Skeletal muscle satellite cell (primary cell): ENCODE measurements around the gene CRYL1.
A peak's percentile ranks its signal among the peaks of the same experiment; 100 is the strongest.

Experiments used
- H3K27me3 ChIP-seq: 2 replicates; pipeline ENCODE4 v1.7.0; 2013; ENCODE audit warnings: low read length; ENCODE audit not compliant: control insufficient read depth, insufficient read depth
- H3K36me3 ChIP-seq: 2 replicates; pipeline ENCODE4 v1.7.0; 2013; ENCODE audit warnings: mild to moderate bottlenecking, control low read depth, low read length; ENCODE audit not compliant: insufficient read depth
- H3K4me1 ChIP-seq: 2 replicates; pipeline ENCODE4 v1.7.0; 2013; ENCODE audit warnings: low read length; ENCODE audit not compliant: control insufficient read depth, insufficient read depth
- H3K4me2 ChIP-seq: 2 replicates; pipeline ENCODE4 v1.7.0; 2013; ENCODE audit warnings: mild to moderate bottlenecking, low read length
- H3K4me3 ChIP-seq: 2 replicates; pipeline ENCODE4 v1.7.0; 2013; ENCODE audit warnings: low read length
- H3K9ac ChIP-seq: 2 replicates; pipeline ENCODE4 v1.7.0; 2013; ENCODE audit warnings: mild to moderate bottlenecking, low read depth, low read length, moderate library complexity
- H3K9me3 ChIP-seq: replicated peaks from 2 replicates; pipeline ENCODE4 v1.7.0; 2013; ENCODE audit warnings: mild to moderate bottlenecking, control low read depth, low read length

CRYL1 gene

GRCh38 chr13:20501592-20501991, 24.1 kb downstream of the CRYL1 start:
- H3K4me1 ChIP-seq: peaks cover 5% of the 10 kb centered on the region
- H3K36me3 ChIP-seq: peaks cover 6% of the 10 kb centered on the region
- H3K4me3 ChIP-seq: no peak overlapping the region
- H3K9me3 ChIP-seq: no peaks in the 10 kb centered on the region
- no peak overlapping the region for H3K9ac ChIP-seq
- H3K27me3 ChIP-seq: no peaks in the 10 kb centered on the region
- H3K4me2 ChIP-seq: no peak overlapping the region

DNA sequence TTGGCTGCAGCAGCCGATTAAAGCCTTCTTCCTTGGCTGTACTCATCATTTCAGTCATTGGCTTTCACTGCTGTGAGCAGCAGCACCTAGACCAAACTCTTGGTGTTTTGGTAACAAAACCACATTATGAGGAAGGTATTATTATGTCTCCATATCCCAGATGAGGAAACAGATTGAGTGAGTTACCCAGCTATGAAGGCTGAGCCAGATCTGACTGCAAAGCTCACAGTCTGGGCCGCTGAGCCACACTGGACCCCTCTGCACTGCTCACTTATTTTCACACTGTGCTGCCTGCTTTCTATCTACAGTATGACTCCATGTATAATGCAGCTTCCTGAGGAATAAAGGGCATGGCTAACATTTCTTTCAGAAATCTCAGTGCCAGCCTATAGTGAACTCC, 24.5 kb downstream of the CRYL1 start:
- H3K4me3 ChIP-seq: no peak overlapping the region

GRCh38 chr13:20499986-20500385, 25.7 kb downstream of the CRYL1 start:
- Histone ChIP-seq H3K36me3 (peaks cover 6% of the 10 kb centered on the region), H3K27me3 (no peaks in the 10 kb centered on the region), H3K9me3 (no peaks in the 10 kb centered on the region), H3K4me2 (no peak overlapping the region), H3K9ac (no peak overlapping the region), H3K4me1 (peaks cover 10% of the 10 kb centered on the region), H3K4me3 (no peak overlapping the region)

More for the DNA sequence above, 24.5 kb downstream of the CRYL1 start:
- no peak overlapping the region for H3K4me2 ChIP-seq
- H3K36me3 ChIP-seq: peaks cover 6% of the 10 kb centered on the region
- H3K9ac ChIP-seq: no peak overlapping the region
- peaks cover 5% of the 10 kb centered on the region for H3K4me1 ChIP-seq
- H3K9me3 ChIP-seq: no peaks in the 10 kb centered on the region
- H3K27me3 ChIP-seq: no peaks in the 10 kb centered on the region

- H3K9ac ChIP-seq: no peak overlapping the region
- H3K4me3 ChIP-seq: no peak overlapping the region
- H3K4me1 ChIP-seq: peaks cover 10% of the 10 kb centered on the region
- H3K4me2 ChIP-seq: no peak overlapping the region
- no peaks in the 10 kb centered on the region for H3K9me3 ChIP-seq
- H3K36me3 ChIP-seq: peaks cover 5% of the 10 kb centered on the region
- H3K27me3 ChIP-seq: no peaks in the 10 kb centered on the region
Observed at GRCh38 chr13:20498659-20499058, 27.0 kb downstream of the CRYL1 start.

GRCh38 chr13:20498129-20498528, 27.5 kb downstream of the CRYL1 start:
- Histone ChIP-seq H3K27me3 (no peaks in the 10 kb centered on the region), H3K9me3 (no peaks in the 10 kb centered on the region), H3K4me2 (no peak overlapping the region), H3K36me3 (no peaks in the 10 kb centered on the region), H3K4me1 (peaks cover 10% of the 10 kb centered on the region), H3K9ac (no peak overlapping the region), H3K4me3 (no peak overlapping the region)

GRCh38 chr13:20497006-20497775, 28.5 kb downstream of the CRYL1 start:
- Histone ChIP-seq H3K36me3 (no peaks in the 10 kb centered on the region), H3K27me3 (no peaks in the 10 kb centered on the region), H3K4me2 (no peak overlapping the region), H3K9ac (no peak overlapping the region), H3K4me3 (no peak overlapping the region), H3K9me3 (no peaks in the 10 kb centered on the region), H3K4me1 (peaks cover 14% of the 10 kb centered on the region)

GRCh38 chr13:20495087-20496023, 30.3 kb downstream of the CRYL1 start:
- Histone ChIP-seq H3K4me3 (peak overlapping the region; percentile 25), H3K9ac (peak overlapping the region; percentile 58)

DNA sequence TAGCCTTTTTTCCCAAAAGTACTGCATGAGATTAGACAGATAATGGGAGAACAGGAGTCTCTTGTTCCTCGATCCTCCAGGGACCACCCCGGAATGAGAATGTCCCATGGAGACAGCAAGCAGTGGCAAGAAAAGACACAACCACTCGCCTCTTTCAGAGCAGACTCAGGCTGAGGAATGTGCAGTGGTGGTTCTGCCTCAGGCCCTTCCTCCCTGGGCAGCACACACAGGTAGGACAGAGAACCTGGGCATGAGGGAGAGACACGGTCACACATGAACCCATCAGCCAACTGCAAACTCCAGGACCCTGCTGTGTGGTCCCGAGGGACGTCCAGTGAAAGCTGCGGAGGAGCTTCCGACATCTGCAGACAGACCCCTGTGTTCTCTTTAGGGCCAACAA, 31.0 kb downstream of the CRYL1 start:
- no peak overlapping the region for H3K4me2 ChIP-seq
- H3K4me1 ChIP-seq: peaks cover 10% of the 10 kb centered on the region
- no peak overlapping the region for H3K9ac ChIP-seq
- no peaks in the 10 kb centered on the region for H3K36me3 ChIP-seq
- no peaks in the 10 kb centered on the region for H3K9me3 ChIP-seq
- H3K27me3 ChIP-seq: no peaks in the 10 kb centered on the region
- H3K4me3 ChIP-seq: no peak overlapping the region

More at GRCh38 chr13:20495087-20496023, 30.3 kb downstream of the CRYL1 start:
- H3K9me3 ChIP-seq: no peaks in the 10 kb centered on the region
- peak overlapping the region; percentile 46 for H3K4me2 ChIP-seq
- H3K27me3 ChIP-seq: no peaks in the 10 kb centered on the region
- peaks cover 14% of the 10 kb centered on the region for H3K4me1 ChIP-seq
- no peaks in the 10 kb centered on the region for H3K36me3 ChIP-seq

DNA sequence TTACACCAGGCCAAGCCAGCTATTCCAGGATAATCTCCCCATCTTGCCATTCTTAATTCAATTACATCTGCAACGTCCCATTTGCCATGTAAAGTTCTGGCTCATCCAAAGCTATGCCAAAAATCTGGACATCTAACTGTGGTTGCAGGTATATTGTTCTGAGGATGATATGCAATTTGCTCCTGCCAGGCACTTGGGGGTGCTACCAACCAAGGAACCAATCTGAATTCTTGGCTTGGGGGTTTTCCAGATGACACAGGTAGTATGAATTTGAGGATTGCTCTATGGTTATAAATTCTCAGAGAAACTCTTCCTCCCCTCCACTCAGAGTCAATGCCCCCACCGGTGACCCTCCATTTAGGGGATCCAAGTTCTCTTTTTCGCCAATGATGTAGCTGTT, 33.0 kb downstream of the CRYL1 start:
- H3K4me3 ChIP-seq: no peak overlapping the region
- H3K27me3 ChIP-seq: no peaks in the 10 kb centered on the region
- no peak overlapping the region for H3K9ac ChIP-seq
- H3K9me3 ChIP-seq: no peaks in the 10 kb centered on the region
- peaks cover 9% of the 10 kb centered on the region for H3K4me1 ChIP-seq
- no peaks in the 10 kb centered on the region for H3K36me3 ChIP-seq
- H3K4me2 ChIP-seq: no peak overlapping the region

DNA sequence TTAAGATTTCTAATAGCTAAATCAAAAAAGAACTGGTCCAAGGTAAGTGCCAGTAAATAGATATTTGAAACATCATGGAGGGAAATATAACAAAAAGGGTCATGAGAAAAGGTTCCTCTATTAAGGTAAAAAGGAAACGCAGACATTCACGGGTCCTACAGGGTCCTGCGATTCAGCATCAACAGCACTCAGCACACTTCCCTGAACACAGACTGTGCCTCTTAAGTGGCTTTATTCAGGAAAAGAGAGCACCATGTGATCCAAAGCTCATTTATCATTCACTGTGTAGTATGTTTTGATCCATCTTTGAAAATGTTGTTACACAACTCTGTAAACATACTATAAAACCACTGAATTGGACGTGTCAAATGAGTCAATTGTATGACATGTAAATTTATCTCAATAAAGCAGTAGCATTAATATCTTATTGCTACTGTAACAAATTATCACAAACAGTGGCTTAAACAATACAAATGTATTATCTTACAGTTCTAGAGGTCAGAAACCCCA, 33.7 kb downstream of the CRYL1 start:
- Histone ChIP-seq H3K36me3 (no peaks in the 10 kb centered on the region), H3K9me3 (no peaks in the 10 kb centered on the region), H3K9ac (no peak overlapping the region), H3K27me3 (no peaks in the 10 kb centered on the region), H3K4me2 (no peak overlapping the region), H3K4me3 (no peak overlapping the region), H3K4me1 (peaks cover 9% of the 10 kb centered on the region)

GRCh38 chr13:20489185-20489820, 36.4 kb downstream of the CRYL1 start:
- no peak overlapping the region for H3K4me3 ChIP-seq

More at GRCh38 chr13:20489185-20489820, 36.4 kb downstream of the CRYL1 start:
- H3K36me3 ChIP-seq: no peaks in the 10 kb centered on the region
- H3K9ac ChIP-seq: no peak overlapping the region
- no peaks in the 10 kb centered on the region for H3K27me3 ChIP-seq
- H3K4me1 ChIP-seq: peaks cover 4% of the 10 kb centered on the region
- no peaks in the 10 kb centered on the region for H3K9me3 ChIP-seq
- no peak overlapping the region for H3K4me2 ChIP-seq
